OCI-LY1 (cell line): ENCODE results near the gene CFAP251.
"Not testable (repeated sequence)": the region's sequence is repeated elsewhere in the genome, so short reads cannot be mapped to it uniquely, and the experiment has no call there.

Source experiments
- H2AFZ ChIP-seq: fragments of 200-600 bp; sonication (generic), shearing (Covaris generic); 2 replicates; pipeline ENCODE4 v1.6.0; 2014; ENCODE audit warnings: antibody characterized with exemption, mild to moderate bottlenecking, low read length
- H3F3A ChIP-seq: fragments of 200-600 bp; sonication (generic), shearing (Covaris generic); 2 replicates; pipeline ENCODE4 v1.6.0; 2014; ENCODE audit warnings: mild to moderate bottlenecking, antibody characterized with exemption, low read length, moderate library complexity; ENCODE audit not compliant: insufficient read depth
- H3K27ac ChIP-seq: fragments of 200-600 bp; sonication (generic); 2 replicates; pipeline ENCODE4 v1.5.1; 2014; ENCODE audit warnings: low read length, mixed run types, mild to moderate bottlenecking, low read depth; ENCODE audit not compliant: poor library complexity, severe bottlenecking
- H3K27me3 ChIP-seq: fragments of 200-600 bp; sonication (generic); 2 replicates; pipeline ENCODE4 v1.6.0; 2014; ENCODE audit warnings: antibody characterized with exemption, mild to moderate bottlenecking, low read length, moderate library complexity; ENCODE audit not compliant: insufficient read depth
- H3K36me3 ChIP-seq: fragments of 200-600 bp; sonication (generic); 2 replicates; pipeline ENCODE4 v1.6.1; 2014; ENCODE audit warnings: mild to moderate bottlenecking, antibody characterized with exemption, low read length, moderate library complexity, mixed read lengths; ENCODE audit not compliant: insufficient read depth
- H3K4me1 ChIP-seq: fragments of 200-600 bp; sonication (generic); 2 replicates; pipeline ENCODE4 v1.5.1; 2014; ENCODE audit warnings: mild to moderate bottlenecking, low read length, moderate library complexity; ENCODE audit not compliant: insufficient read depth, severe bottlenecking
- H3K4me2 ChIP-seq: fragments of 200-600 bp; sonication (generic), shearing (Covaris generic); 2 replicates; pipeline ENCODE4 v1.6.1; 2014; ENCODE audit warnings: low read length
- H3K4me3 ChIP-seq: fragments of 200-600 bp; sonication (generic); 2 replicates; pipeline ENCODE4 v1.5.1; 2014; ENCODE audit warnings: low read length, low read depth, mild to moderate bottlenecking, mixed read lengths; ENCODE audit not compliant: poor library complexity, severe bottlenecking
- H3K79me2 ChIP-seq: fragments of 200-600 bp; shearing (Covaris generic); 2 replicates; pipeline ENCODE4 v1.6.1; 2016; ENCODE audit warnings: mixed run types, low read length, mixed read lengths; ENCODE audit not compliant: insufficient read depth
- H3K9ac ChIP-seq: fragments of 200-600 bp; sonication (generic), shearing (Covaris generic); 2 replicates; pipeline ENCODE4 v1.6.1; 2014; ENCODE audit warnings: mild to moderate bottlenecking, low read length, mixed read lengths
- H3K9me2 ChIP-seq: fragments of 200-600 bp; sonication (generic), shearing (Covaris generic); 2 replicates; pipeline ENCODE4 v1.6.1; 2014; ENCODE audit warnings: low read depth, mild to moderate bottlenecking, low read length, mixed read lengths
- H3K9me3 ChIP-seq: fragments of 200-600 bp; shearing (Covaris generic); 2 replicates; pipeline ENCODE4 v1.6.1; 2014; ENCODE audit warnings: low read length, mixed read lengths
- H4K20me1 ChIP-seq: fragments of 200-600 bp; sonication (generic), shearing (Covaris generic); 2 replicates; pipeline ENCODE4 v1.6.0; 2016; ENCODE audit warnings: mild to moderate bottlenecking, low read length; ENCODE audit not compliant: insufficient read depth
- CTCF ChIP-seq: fragments of 200-600 bp; sonication (generic), shearing (Covaris generic); IDR thresholded peaks from 2 replicates; pipeline ENCODE4 v1.5.1; 2017; ENCODE audit warnings: mild to moderate bottlenecking, antibody characterized with exemption, low read length, moderate library complexity, mixed read lengths
- EZH2 ChIP-seq: fragments of 200-600 bp; sonication (generic), shearing (Covaris generic); IDR thresholded peaks from 2 replicates; pipeline ENCODE4 v1.8.0; 2017; ENCODE audit warnings: borderline replicate concordance, mixed run types, mild to moderate bottlenecking, antibody characterized with exemption, low read length, moderate library complexity, mixed read lengths

The CFAP251 gene

DNA sequence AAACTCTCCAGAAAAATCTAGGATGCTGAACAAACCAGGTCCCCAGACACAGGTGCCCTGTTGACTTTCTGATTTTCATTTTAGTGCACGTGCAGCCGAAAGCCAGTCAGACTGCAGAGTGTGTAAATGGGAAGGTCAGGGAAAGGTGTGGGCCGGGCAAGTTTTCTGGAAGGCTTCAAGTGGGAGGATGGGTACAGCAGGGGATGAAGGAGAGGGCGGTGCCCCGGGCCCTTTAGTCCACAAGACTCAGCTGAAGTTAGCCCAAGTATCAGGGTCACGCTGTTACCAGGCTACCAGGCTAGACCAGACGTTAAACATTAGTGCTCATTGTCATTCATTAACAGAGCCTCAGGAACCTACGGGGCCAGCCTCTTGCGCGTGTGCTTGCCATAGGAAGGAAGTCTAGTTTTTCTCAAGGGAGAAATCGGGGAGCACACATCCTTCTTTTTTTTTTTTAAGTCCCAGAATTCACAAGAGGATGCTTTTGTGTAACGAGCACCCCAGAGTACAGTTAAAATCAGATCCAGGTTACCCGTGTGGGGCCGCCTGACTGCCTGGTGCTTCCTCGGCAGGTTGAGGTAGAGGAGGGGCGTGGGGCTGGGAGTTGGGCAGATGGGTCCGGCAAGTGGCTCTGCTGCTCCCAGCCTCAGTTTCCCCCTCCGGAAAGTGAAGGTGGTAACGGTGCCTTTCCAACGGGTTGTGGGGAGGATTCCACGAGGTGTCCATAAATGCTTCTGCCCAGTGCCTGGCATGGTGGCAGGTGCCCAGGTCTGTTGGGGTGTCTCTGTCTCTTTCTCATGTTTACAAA lies 122.4 kb downstream of the CFAP251 start:
- H3K27ac ChIP-seq, result no peak overlapping the region
- H3K9me2 ChIP-seq, result no peaks in the 10 kb centered on the region
- no peak overlapping the region for H2AFZ ChIP-seq
- no peaks in the 10 kb centered on the region for H4K20me1 ChIP-seq
- no peaks in the 10 kb centered on the region for H3F3A ChIP-seq
- no peak overlapping the region for H3K4me2 ChIP-seq
- H3K9ac ChIP-seq, result no peak overlapping the region
- H3K4me1 ChIP-seq, result no peaks in the 10 kb centered on the region
- no peak overlapping the region for H3K4me3 ChIP-seq
- H3K9me3 ChIP-seq, result no peaks in the 10 kb centered on the region
- TF ChIP-seq EZH2 (no peak), CTCF (no peak)
- peaks cover 90% of the 10 kb centered on the region for H3K36me3 ChIP-seq
- no peaks in the 10 kb centered on the region for H3K27me3 ChIP-seq
- no peaks in the 10 kb centered on the region for H3K79me2 ChIP-seq

DNA sequence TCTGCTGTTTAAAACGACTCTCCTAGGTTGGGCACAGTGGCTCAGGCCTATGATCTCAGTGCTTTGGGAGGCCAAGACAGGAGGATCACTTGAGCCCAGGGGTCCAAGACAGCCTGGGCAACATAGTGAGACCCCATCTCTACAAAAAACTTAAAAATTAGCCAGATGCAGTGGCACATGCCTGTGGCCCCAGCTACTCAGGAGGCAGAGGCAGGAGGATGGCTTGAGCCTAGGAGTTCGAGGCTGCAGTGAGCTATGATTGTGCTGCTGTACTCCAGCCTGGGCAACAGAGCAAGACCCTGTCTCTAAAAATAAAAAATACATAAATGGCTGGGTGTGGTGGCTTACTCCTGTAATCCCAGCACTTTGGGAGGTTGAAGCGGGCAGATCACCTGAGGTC lies 123.1 kb downstream of the CFAP251 start:
- peaks cover 90% of the 10 kb centered on the region for H3K36me3 ChIP-seq
- H3K4me1 ChIP-seq, H3K27me3 ChIP-seq, H2AFZ ChIP-seq, H3K9ac ChIP-seq, H3F3A ChIP-seq, H3K79me2 ChIP-seq, H4K20me1 ChIP-seq, H3K4me3 ChIP-seq, H3K9me2 ChIP-seq, H3K27ac ChIP-seq, H3K4me2 ChIP-seq, H3K9me3 ChIP-seq: not testable (repeated sequence)

- no peaks in the 10 kb centered on the region for H3K79me2 ChIP-seq
- H3K36me3 ChIP-seq, result peaks cover 88% of the 10 kb centered on the region
- no peaks in the 10 kb centered on the region for H3K4me1 ChIP-seq
- TF ChIP-seq CTCF, result no peak
- no peak for TF ChIP-seq EZH2
- H3F3A ChIP-seq, result no peaks in the 10 kb centered on the region
- no peak overlapping the region for H2AFZ ChIP-seq
- H3K4me3 ChIP-seq, result no peak overlapping the region
- no peaks in the 10 kb centered on the region for H3K27me3 ChIP-seq
- no peaks in the 10 kb centered on the region for H4K20me1 ChIP-seq
- no peaks in the 10 kb centered on the region for H3K9me3 ChIP-seq
- no peak overlapping the region for H3K9ac ChIP-seq
- H3K9me2 ChIP-seq, result no peaks in the 10 kb centered on the region
- no peak overlapping the region for H3K27ac ChIP-seq
- H3K4me2 ChIP-seq, result no peak overlapping the region
Observed at GRCh38 chr12:122042910-122043309, 124.5 kb downstream of the CFAP251 start.

DNA sequence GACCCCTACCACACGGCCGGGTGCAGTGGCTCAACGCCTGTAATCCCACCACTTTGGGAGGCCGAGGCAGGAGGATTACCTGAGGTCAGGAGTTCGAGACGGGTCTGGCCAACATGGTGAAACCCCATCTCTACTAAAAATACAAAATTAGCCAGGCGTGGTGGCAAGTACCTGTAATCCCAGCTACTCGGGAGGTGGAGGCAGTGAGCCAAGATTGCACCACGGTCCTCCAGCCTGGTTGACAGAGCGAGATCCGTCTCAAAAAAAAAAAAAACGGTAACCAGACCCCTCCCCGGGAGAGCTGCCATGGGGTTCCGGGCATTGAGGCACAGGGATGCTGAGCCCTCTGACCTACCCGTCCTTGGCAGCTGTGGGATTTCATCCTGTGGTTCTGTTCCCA lies 125.1 kb downstream of the CFAP251 start:
- Histone ChIP-seq H3K4me3 (no peak overlapping the region), H3K27me3 (no peaks in the 10 kb centered on the region), H3K9ac (no peak overlapping the region), H3F3A (no peaks in the 10 kb centered on the region), H3K79me2 (no peaks in the 10 kb centered on the region), H3K9me3 (no peaks in the 10 kb centered on the region), H3K4me2 (no peak overlapping the region), H2AFZ (no peak overlapping the region), H3K36me3 (peaks cover 90% of the 10 kb centered on the region), H3K27ac (no peak overlapping the region), H3K9me2 (no peaks in the 10 kb centered on the region), H4K20me1 (no peaks in the 10 kb centered on the region), H3K4me1 (no peaks in the 10 kb centered on the region)
- no peak for TF ChIP-seq EZH2
- TF ChIP-seq CTCF, result no peak
